Measurements from ENCODE around the gene PDE9A.

GRCh38 chr21:42756580-42757250 lies 103.3 kb downstream of the PDE9A start:
- no peak for TF ChIP-seq RAD21 (IDR thresholded peaks at IDR 0.05; ENCODE audit: low read depth)
- TF ChIP-seq FOXM1 (IDR thresholded peaks at IDR 0.05; ENCODE audit: borderline replicate concordance, low read depth), result no peak
- TF ChIP-seq TAF1 (IDR thresholded peaks at IDR 0.05; ENCODE audit: low read depth), result no peak
- no peak for TF ChIP-seq EP300 (IDR thresholded peaks at IDR 0.05; ENCODE audit: borderline replicate concordance)
- no peak for TF ChIP-seq REST (IDR thresholded peaks at IDR 0.05; ENCODE audit: low read depth)
- no peak for TF ChIP-seq USF1 (IDR thresholded peaks at IDR 0.05)
- no peak for TF ChIP-seq MAX (IDR thresholded peaks at IDR 0.05)
- no peak for TF ChIP-seq EGR1 (IDR thresholded peaks at IDR 0.05)
- TF ChIP-seq CEBPB (IDR thresholded peaks at IDR 0.05), result no peak
- TF ChIP-seq CREB1 (IDR thresholded peaks at IDR 0.05; ENCODE audit: low read depth), result no peak

All from Ishikawa (cell line).